Activated naive CD8-positive, alpha-beta T cell (primary cell): ENCODE measurements around the gene CDNF.

Source experiments
- H3K27ac Mint-ChIP-seq: one replicate; pipeline ENCODE4 v1.8.0; 2021; ENCODE audit warnings: mixed read lengths
- H3K27me3 Mint-ChIP-seq: one replicate; pipeline ENCODE4 v1.8.0; 2021; ENCODE audit warnings: mixed read lengths
- H3K36me3 Mint-ChIP-seq: one replicate; pipeline ENCODE4 v1.8.0; 2021; ENCODE audit warnings: mixed read lengths
- H3K4me1 Mint-ChIP-seq: one replicate; pipeline ENCODE4 v1.8.0; 2021; ENCODE audit warnings: low read depth, mixed read lengths
- H3K4me3 Mint-ChIP-seq: one replicate; pipeline ENCODE4 v1.8.0; 2021; ENCODE audit warnings: mild to moderate bottlenecking, mixed read lengths
- H3K9me3 Mint-ChIP-seq: one replicate; pipeline ENCODE4 v1.8.0; 2021; ENCODE audit warnings: low read depth, mixed read lengths

The CDNF gene

DNA sequence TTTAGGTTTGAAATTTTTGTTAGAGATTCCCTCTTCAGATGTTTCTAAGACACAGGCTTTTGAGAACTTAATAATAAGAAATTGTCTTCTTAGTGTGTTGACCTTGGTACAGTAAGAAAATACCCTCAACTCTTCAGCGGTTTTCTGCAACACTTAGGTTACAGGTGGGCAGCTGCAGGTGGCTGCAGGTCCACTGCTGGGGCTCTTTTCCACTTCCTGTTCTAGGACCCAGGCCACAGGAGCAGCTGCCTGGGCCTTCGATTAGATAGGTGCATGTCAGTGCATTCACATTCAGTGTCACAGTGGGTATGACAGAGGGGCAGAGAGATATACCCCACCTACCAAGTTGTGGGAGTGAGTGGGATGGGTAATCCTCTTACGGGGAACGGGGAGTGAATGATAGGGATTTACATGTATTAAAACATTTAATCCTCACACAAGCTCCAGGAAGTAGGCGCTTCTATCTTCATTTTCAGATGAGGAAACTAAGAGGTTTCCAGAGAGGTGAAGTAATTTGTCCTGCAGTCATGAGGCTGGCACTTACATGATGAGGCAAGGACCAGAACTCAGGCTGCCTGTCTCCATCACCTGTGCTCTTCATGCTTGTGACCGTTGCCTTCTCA is 20.6 kb upstream of the CDNF start:
- Mint-ChIP-seq H3K4me3 (no peak overlapping the region), H3K4me1 (peaks cover 5% of the 10 kb centered on the region), H3K27ac (no peak overlapping the region), H3K9me3 (no peaks in the 10 kb centered on the region), H3K27me3 (no peaks in the 10 kb centered on the region), H3K36me3 (peaks cover 12% of the 10 kb centered on the region)

DNA sequence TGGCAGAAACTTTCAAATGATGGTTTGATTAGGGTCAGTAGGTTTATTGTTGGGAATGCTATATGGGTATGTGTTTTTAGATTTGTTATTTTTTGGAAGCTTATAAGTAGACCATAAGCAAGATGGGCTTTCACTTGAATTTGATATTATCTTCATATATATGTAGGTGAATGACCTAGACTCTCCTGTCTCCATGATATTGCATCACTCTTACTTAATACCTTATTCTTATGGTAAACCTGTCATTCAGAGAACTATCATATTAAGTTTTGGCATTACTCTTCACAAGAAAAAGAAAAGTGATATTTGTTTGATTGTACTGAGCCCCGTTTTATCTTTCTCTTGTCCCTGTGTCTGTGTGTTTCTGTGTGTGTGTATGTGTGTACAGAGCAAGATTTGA is 17.6 kb upstream of the CDNF start:
- H3K4me3 Mint-ChIP-seq = no peak overlapping the region
- no peaks in the 10 kb centered on the region for H3K27me3 Mint-ChIP-seq
- H3K4me1 Mint-ChIP-seq = peaks cover 5% of the 10 kb centered on the region
- H3K9me3 Mint-ChIP-seq = no peaks in the 10 kb centered on the region
- H3K36me3 Mint-ChIP-seq = peaks cover 11% of the 10 kb centered on the region
- H3K27ac Mint-ChIP-seq = no peak overlapping the region

DNA sequence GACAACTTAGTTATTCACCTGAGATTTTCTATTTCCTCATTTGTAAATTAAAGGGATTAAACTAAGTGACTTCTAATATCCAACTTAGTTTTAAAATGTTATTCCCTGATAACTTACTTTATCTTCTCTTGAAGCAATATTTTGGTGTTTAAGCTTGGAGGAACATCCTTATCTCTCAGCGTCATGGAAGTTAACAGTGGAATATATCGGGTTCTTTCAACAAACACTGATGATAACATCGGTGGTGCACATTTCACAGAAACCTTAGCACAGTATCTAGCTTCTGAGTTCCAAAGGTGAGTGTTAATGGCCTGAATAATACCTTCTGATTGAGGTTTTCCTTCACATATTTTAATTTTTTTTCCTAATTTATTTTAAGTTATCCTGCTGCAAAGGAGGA is 14.4 kb upstream of the CDNF start:
- H3K4me1 Mint-ChIP-seq = peaks cover 2% of the 10 kb centered on the region
- H3K4me3 Mint-ChIP-seq = no peak overlapping the region
- peaks cover 5% of the 10 kb centered on the region for H3K36me3 Mint-ChIP-seq
- no peaks in the 10 kb centered on the region for H3K27me3 Mint-ChIP-seq
- no peak overlapping the region for H3K27ac Mint-ChIP-seq
- no peaks in the 10 kb centered on the region for H3K9me3 Mint-ChIP-seq

DNA sequence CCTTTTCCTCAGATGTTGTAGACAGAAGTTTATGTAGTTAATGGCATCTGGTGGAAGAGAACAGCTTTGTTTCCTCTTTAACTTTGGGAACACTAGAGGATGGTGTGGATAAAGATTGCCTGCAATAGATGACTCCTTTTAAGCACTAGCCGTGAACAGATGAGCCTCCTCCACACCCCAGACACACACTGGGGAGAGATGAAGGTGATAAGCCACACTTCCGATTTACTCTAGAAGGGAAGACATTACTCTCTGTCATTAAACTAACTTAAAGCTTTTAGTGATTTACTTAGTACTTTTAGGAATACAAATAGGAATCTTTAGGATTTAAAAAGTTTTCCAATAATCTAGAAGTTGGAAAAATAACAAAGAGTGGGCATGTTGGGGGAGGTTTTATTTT is 7.1 kb upstream of the CDNF start:
- no peaks in the 10 kb centered on the region for H3K9me3 Mint-ChIP-seq
- no peaks in the 10 kb centered on the region for H3K27me3 Mint-ChIP-seq
- H3K36me3 Mint-ChIP-seq = peaks cover 13% of the 10 kb centered on the region
- peaks cover 9% of the 10 kb centered on the region for H3K4me1 Mint-ChIP-seq
- H3K27ac Mint-ChIP-seq = no peak overlapping the region
- H3K4me3 Mint-ChIP-seq = no peak overlapping the region

DNA sequence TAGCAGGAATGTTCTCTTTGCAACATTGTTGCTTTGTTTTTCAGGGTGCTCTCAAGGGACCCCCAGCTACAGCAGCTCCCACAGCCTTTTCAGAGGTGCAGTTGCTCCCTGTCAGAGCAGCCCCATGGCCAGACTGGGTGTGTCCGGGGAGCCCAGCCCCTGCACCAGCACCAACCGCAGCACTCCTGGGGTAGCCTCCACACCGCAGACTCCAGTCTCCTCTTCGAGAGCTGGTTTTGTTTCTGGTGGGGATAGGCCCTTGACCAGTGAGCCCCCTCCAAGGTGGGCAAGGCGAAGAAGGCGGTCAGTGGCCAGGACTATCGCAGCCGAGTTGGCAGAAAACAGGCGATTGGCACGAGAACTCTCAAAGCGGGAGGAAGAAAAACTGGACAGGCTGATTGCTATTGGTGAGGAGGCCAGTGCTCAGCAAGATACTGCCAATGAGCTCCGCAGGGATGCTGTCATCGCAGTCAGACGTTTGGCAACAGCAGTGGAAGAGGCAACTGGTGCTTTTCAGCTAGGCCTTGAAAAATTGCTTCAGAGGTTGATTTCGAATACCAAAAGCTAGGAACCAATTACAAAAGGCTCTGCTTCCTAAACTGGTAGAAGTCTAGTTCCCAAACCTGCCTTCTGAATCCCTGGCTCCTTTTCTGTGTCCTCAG is 5.6 kb upstream of the CDNF start:
- Mint-ChIP-seq H3K27me3 (no peaks in the 10 kb centered on the region), H3K36me3 (peaks cover 13% of the 10 kb centered on the region), H3K9me3 (no peaks in the 10 kb centered on the region), H3K4me3 (no peak overlapping the region), H3K27ac (no peak overlapping the region), H3K4me1 (peaks cover 16% of the 10 kb centered on the region)

DNA sequence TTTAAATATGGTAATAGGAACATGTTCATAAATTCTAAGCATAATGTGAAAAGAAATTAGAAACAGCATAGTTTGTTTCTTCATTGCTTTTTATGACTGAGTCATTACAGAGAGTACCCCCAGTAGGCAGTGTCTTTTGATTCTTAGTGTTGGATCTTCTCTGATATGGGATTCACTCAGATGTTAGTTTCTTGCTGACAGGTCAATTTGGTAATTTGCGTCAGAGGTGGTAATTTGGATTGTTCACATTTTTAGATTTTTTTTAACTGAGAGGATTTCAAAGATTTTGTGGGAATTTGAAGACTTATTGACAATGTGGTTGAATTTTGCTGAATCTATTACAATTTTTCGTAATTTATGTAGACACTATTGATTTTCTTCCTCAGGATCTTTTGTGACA is 2.3 kb upstream of the CDNF start:
- Mint-ChIP-seq H3K27ac (no peak overlapping the region), H3K4me3 (peak overlapping the region; percentile 96), H3K4me1 (peaks cover 30% of the 10 kb centered on the region), H3K36me3 (peaks cover 12% of the 10 kb centered on the region), H3K27me3 (no peaks in the 10 kb centered on the region), H3K9me3 (no peaks in the 10 kb centered on the region)

DNA sequence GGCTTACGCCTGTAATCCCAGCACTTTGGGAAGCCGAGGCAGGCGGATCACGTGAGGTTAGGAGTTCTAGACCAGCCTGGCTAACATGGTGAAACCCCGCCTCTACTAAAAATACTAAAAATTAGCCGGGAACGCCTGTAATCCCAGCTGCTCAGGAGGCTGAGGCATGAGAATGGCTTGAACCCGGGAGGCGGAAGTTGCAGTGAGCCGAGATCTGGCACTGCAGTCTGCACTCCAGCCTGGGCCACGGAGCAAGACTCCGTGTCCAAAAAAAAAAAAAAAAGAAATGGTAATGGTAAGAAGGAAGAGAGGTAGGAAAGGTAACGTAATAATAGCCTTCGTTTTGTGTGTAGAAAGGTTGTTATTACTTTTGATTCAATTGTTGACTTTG is 1.5 kb upstream of the CDNF start:
- Mint-ChIP-seq H3K4me3 (peak overlapping the region; percentile 96), H3K9me3 (no peaks in the 10 kb centered on the region), H3K27me3 (no peaks in the 10 kb centered on the region), H3K27ac (peak overlapping the region; percentile 85), H3K4me1 (peaks cover 30% of the 10 kb centered on the region), H3K36me3 (peaks cover 14% of the 10 kb centered on the region)

DNA sequence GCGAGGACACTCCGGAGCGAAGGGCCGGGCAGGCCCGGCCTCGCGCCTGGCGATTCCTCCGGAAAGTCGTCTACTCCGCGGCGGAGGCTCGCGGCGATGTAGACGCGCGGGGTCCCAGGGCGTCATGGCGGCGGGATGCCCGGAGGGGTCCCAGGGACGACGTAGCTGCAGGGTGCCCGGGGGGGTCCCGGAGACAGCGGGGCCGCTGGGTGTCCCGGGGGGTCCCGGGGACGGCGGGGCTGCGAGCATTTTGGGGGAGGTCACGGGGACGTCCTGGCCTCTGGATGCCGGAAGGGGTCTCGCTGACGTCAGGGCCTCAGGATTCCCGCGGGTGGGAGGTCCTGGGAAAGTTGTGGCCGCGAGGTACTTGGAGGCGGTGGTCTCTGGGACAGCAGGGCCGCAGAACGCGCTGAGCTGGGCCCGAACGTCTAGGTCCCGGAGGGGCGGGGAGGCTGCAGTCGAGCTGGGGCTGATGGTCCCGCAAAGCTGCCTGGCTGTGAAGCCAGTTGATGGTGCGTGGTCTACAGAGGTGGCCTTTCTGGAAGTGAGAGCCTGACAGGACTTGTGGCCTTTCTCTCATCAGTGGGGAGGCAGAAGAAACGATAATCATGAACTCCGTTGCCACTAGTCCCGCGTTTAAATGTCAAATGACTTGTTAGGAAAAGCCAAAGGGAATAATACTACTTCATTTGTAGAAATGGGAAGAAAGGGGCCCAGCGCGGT is 906 bp upstream of the CDNF start:
- H3K27me3 Mint-ChIP-seq = no peaks in the 10 kb centered on the region
- H3K36me3 Mint-ChIP-seq = peaks cover 12% of the 10 kb centered on the region
- peaks cover 30% of the 10 kb centered on the region for H3K4me1 Mint-ChIP-seq
- H3K4me3 Mint-ChIP-seq = peak overlapping the region; percentile 96
- H3K9me3 Mint-ChIP-seq = no peaks in the 10 kb centered on the region
- H3K27ac Mint-ChIP-seq = peak overlapping the region; percentile 95

DNA sequence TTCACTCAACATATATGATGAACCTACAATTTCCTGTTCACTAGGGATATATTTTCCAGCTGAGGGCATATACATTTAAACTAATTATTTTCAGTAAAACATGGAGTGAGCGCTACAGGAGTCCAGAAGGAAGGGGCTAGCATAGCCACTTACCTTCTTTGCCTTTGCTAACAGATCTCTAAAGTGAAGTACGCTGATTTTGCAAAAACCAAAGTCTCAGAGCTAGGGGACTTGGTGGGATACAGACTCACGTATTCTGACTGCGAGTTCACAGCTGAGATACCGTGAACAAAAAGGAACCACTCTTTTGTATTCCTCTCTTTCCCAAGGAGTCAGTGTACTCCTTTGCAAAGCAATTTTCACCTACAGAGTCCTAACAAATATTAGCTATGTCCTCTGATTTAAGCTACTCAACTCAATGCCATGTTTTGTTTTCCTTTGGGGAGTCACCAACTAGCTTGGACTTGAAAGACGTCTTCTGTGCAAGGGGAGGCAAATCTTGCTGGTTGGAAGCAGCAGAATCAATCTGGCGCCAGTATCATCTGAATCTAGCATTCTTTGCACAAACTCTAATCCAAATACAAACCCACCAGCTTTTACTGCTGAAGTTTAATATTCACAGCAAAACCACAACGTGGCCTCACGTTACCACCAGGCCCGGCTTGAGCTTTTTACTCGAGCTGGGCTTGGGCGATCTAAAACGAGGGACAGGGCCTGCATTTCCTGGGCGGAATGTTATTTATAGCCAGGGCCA is 657 bp downstream of the CDNF start:
- Mint-ChIP-seq H3K27me3 (no peaks in the 10 kb centered on the region), H3K4me1 (peaks cover 30% of the 10 kb centered on the region), H3K4me3 (peak overlapping the region; percentile 96), H3K27ac (peak overlapping the region; percentile 95), H3K36me3 (peaks cover 18% of the 10 kb centered on the region), H3K9me3 (no peaks in the 10 kb centered on the region)

DNA sequence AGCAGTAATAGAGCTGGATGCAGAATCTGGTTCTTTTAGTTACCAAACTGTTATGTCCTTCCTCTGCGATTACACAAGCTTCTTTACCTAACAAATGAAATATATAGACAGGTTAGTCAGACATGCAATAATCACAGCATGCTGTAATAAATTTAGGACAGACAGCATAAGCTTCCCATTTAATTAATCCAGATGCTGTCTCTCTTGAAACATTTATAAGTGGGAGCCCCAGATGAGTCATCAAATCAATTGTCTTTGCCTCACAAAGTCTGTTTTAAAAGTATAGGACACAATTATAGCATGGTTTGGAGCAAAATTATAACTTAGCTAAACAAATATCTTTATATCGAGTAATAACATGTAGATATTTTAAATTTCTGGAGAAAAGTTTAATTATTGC is 1.6 kb downstream of the CDNF start:
- Mint-ChIP-seq H3K27me3 (no peaks in the 10 kb centered on the region), H3K4me3 (no peak overlapping the region), H3K36me3 (peaks cover 16% of the 10 kb centered on the region), H3K4me1 (peaks cover 28% of the 10 kb centered on the region), H3K27ac (no peak overlapping the region), H3K9me3 (no peaks in the 10 kb centered on the region)

DNA sequence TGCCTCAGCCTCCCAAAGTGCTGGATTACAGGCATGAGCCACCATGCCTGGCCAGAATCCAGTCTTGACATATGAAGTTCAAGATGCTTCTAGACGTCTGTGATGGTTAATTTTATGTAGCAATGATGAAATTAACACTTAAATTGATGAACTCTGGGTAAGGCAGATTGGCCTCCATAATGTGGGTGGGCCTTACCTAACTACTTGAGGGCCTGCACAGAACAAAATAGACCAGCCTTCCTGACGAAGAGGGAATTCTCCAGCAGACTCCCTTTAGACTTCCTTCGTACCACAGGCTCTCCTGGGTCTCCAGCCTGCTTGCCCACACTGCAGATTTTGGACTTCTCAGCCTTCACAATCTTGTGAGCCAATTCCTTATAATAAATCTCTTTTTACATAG is 4.7 kb downstream of the CDNF start:
- no peaks in the 10 kb centered on the region for H3K9me3 Mint-ChIP-seq
- no peak overlapping the region for H3K4me3 Mint-ChIP-seq
- peaks cover 13% of the 10 kb centered on the region for H3K36me3 Mint-ChIP-seq

DNA sequence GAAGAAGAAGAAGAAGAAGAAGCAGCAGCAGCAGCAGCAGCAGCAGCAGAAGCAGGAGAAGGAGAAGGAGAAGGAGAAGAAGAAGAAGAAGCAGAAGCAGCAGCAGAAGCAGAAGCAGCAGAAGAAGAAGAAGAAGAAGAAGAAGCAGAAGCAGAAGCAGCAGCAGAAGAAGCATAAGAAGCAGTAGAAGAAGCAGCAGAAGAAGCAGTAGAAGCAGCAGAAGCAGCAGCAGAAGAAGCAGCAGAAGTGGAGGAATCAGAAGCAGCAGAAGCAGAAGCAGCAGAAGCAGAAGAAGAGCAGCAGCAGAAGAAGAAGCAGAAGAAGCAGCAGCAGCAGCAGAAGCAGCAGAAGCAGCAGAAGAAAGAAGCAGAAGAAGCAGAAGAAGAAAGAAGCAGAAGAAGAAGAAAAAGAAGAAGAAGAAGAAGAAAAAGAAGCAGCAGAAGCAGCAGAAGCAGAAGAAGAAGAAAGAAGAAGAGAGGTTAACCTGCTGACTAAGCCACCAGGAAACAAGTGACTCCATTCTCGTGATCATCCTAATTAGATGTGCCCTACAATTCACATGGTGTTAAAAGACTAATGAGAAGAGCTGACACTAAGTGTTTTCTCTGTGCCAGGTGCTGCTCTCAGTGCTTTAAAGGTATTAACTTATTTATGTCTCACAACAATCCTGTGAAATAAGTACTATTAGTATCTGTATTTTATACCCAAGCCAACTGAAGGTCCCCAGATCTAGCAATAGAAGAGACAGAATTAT is 11.6 kb downstream of the CDNF start:
- H3K36me3 Mint-ChIP-seq = no peaks in the 10 kb centered on the region
- no peaks in the 10 kb centered on the region for H3K9me3 Mint-ChIP-seq
- H3K27ac Mint-ChIP-seq = no peak overlapping the region
- no peak overlapping the region for H3K4me3 Mint-ChIP-seq
- H3K4me1 Mint-ChIP-seq = peaks cover 3% of the 10 kb centered on the region
- H3K27me3 Mint-ChIP-seq = no peaks in the 10 kb centered on the region

More for the DNA sequence above, 4.7 kb downstream of the CDNF start:
- H3K27ac Mint-ChIP-seq = no peak overlapping the region
- no peaks in the 10 kb centered on the region for H3K27me3 Mint-ChIP-seq
- H3K4me1 Mint-ChIP-seq = peaks cover 14% of the 10 kb centered on the region

DNA sequence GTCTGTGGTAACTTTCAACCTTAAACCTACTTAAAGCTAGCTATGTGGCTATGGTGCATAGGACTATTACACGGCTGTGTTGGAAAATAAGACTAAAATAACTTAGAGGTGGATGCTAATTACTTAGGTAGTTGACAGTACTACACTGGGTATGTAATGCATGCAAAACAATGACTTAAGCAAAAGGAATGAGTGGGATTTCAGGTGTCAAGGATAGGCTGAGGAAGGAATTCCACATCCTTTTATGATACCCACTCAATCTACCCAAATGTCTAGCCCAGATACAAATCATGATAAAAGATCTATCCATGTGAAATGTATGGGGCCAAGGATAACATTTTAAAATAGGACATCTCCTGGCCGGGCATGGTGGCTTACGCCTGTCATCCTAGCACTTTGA is 13.9 kb downstream of the CDNF start:
- no peak overlapping the region for H3K4me3 Mint-ChIP-seq
- H3K9me3 Mint-ChIP-seq = no peaks in the 10 kb centered on the region
- peaks cover 3% of the 10 kb centered on the region for H3K4me1 Mint-ChIP-seq
- H3K27me3 Mint-ChIP-seq = no peaks in the 10 kb centered on the region
- no peak overlapping the region for H3K27ac Mint-ChIP-seq
- H3K36me3 Mint-ChIP-seq = peaks cover 2% of the 10 kb centered on the region

DNA sequence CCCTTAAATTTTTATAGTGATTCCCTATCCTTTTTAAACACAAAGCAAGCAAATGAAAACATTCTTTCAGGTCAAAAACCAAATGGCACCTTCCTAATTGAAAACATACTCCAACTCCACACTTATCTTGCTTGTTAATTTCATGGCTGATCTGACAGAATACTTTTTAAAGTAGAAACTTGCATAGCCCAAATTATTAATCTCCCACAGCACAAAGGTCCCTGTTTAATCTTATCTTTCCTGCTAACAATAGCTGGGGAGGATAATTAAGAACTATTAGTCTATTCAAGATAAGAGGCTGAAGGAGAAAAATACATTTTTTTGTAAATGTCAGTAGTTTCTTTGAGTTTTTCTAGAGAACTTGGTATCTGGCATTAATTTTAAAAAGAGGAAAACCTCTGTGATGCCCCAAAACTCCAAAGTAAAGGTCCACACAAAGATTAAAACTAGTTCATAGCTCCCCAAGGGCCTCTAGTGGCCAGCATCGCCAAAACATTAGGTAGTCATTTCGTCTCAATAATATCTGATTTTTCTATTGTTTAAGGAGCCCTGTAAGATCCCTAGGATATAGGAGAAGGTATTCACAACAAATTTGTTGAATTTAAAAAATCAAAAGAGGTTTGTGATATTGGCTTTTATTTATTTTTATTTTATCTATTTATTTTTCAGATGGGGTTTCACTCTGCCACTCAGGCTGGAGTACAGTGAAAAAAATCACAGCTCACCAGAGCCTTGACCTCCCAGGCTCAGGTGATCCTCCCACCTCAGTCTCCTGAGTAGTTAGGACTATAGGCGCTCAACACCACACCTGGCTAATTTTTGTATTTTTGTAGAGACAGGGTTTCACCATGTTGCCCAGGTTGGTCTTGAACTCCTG is 14.7 kb downstream of the CDNF start:
- Mint-ChIP-seq H3K9me3 (no peaks in the 10 kb centered on the region), H3K36me3 (peaks cover 2% of the 10 kb centered on the region), H3K27ac (no peak overlapping the region), H3K4me1 (peaks cover 3% of the 10 kb centered on the region), H3K4me3 (no peak overlapping the region), H3K27me3 (no peaks in the 10 kb centered on the region)
